ENCODE measurements around the gene SPATA33.

Gene SPATA33

DNA sequence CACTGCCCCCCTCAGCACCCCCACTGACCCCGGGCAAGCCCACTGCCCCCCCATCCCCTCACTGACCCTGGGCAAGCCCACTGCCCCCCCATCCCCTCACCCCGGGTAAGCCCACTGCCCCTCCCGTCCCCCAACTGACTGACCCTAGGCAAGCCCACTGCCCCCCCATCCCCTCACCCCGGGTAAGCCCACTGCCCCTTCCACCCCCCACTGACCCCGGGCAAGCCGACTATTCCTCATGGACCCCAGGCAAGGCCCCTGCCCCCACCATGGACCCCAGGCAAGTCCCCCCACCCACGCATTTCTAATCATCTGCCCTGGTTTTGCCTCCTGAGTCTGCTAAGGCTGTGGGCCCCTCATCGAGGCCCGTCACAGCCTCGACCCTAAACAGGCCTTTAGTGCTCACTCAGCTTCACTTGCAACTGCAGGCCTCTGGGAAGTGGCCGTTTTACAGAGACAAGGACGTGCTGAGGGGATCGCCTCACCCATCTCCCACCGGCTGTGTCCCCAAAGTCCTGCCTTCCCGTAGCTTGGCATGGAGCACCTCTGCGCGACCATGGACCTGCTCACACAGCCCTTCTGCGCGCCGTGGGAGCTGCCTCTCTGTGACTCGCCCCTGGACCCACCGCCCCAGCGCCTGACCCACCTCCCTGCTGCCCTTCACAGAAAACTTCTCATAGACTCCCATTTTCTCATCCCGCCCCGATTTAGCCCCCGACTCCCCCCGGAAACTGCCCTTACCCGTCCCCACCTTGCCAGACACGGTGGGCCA is 59.5 kb downstream of the SPATA33 start:
- 94% methylated on average over 27 of the region's 29 CpGs for WGBS
- Histone ChIP-seq H3K9ac (ENCODE audit: low read depth, low read length) (no peak overlapping the region), H3K27me3 (ENCODE audit: insufficient read depth, low read length) (peaks cover 22% of the 10 kb centered on the region), H3K36me3 (ENCODE audit: insufficient read depth, low read length) (peaks cover 5% of the 10 kb centered on the region), H3K4me1 (ENCODE audit: insufficient read depth, low read length) (no peaks in the 10 kb centered on the region), H3K4me3 (ENCODE audit: low read length) (no peak overlapping the region), H3K27ac (ENCODE audit: low read depth, low read length) (no peak overlapping the region), H3K9me3 (ENCODE audit: insufficient read depth, low read depth, low read length) (no peaks in the 10 kb centered on the region)

DNA sequence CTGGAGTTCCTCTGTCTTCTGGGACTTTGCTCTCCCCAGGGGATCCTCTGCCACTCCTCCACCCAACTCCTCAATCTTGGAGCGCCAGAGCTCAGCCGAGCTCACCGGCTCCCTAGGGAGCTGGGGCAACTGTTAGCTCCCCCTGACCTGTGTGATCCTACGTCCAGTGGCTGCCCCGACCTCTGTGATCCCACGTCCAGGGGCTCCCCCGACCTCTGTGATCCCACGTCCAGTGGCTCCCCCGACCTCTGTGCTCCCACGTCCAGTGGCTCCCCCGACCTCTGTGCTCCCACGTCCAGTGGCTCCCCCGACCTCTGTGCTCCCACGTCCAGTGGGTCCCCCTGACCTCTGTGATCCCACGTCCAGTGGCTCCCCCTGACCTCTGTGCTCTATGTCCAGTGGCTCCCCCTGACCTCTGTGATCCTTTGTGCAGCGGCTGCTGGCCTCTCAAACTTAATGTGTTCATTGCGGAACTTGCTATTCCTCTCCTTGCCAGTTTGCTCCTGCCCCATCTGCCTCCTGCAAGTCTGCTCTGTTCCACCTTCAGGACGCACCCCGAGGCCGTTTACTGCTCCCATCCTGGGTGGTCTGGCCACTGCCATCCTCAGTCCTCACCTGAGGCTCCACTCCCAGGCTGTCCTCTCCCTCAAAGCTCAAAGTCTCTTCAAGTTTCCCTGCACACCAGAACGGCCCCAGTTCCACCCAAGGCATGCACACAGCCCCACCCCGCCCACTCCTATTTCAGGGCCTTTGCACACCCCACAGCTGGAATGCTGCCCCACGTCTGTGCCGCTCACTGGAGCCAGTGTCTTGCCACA is 60.3 kb downstream of the SPATA33 start:
- Histone ChIP-seq H3K27ac (ENCODE audit: low read depth, low read length) (no peak overlapping the region), H3K4me3 (ENCODE audit: low read length) (no peak overlapping the region), H3K36me3 (ENCODE audit: insufficient read depth, low read length) (peaks cover 6% of the 10 kb centered on the region), H3K9me3 (ENCODE audit: insufficient read depth, low read depth, low read length) (no peaks in the 10 kb centered on the region), H3K9ac (ENCODE audit: low read depth, low read length) (no peak overlapping the region), H3K27me3 (ENCODE audit: insufficient read depth, low read length) (peaks cover 30% of the 10 kb centered on the region), H3K4me1 (ENCODE audit: insufficient read depth, low read length) (peaks cover 5% of the 10 kb centered on the region; the same call in 1 of the 2 replicates)
- 92% methylated on average over 24 of the region's 24 CpGs for WGBS

Measured in HUES64 (cell line).